ENCODE measurements around the gene KCNQ1OT1.

KCNQ1OT1 gene

DNA sequence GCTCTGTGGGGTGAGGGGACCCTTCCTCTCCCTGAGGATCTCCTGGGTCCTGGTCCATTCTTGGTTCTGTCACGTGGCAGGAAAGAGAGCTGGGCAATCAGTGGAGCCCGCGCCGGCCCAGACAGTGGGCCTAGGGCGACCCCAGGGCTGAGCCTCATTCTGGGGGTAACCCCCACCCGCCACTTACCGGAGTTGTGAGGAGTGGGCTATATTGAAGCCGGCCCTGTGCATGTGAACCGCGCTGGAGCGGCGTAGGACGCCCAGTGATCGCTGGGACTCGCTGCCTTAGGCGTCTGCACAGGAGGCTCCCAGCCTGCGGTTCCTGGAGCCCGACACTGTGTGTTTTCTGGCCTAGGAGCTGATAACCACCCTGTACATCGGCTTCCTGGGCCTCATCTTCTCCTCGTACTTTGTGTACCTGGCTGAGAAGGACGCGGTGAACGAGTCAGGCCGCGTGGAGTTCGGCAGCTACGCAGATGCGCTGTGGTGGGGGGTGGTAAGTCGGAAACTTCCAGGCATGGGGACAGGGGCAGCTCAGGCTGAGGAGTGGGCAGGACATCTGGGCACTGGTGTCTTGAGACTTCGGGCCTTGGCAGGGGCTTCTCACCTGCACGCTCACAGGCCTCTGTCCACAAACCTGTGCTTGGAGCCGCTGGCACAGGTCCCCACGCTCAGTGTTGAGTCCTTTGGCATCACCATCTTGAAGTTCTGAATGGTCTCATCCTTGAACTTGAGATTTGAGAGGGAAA lies 127.1 kb downstream of the KCNQ1OT1 start:
- no peak for ATAC-seq
- TF ChIP-seq, protein P1, sequence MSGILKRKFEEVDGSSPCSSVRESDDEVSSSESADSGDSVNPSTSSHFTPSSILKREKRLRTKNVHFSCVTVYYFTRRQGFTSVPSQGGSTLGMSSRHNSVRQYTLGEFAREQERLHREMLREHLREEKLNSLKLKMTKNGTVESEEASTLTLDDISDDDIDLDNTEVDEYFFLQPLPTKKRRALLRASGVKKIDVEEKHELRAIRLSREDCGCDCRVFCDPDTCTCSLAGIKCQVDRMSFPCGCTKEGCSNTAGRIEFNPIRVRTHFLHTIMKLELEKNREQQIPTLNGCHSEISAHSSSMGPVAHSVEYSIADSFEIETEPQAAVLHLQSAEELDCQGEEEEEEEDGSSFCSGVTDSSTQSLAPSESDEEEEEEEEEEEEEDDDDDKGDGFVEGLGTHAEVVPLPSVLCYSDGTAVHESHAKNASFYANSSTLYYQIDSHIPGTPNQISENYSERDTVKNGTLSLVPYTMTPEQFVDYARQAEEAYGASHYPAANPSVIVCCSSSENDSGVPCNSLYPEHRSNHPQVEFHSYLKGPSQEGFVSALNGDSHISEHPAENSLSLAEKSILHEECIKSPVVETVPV (CRISPR knock-in tag; IDR thresholded peaks at IDR 0.05) = no peak
- no peak for TF ChIP-seq TOX (CRISPR knock-in tag; IDR thresholded peaks at IDR 0.05; ENCODE audit: borderline replicate concordance)
- TF ChIP-seq ARNTL (CRISPR knock-in tag; IDR thresholded peaks at IDR 0.05; ENCODE audit: borderline replicate concordance, low read depth) = no peak
- TF ChIP-seq ZC3H10 (CRISPR knock-in tag; IDR thresholded peaks at IDR 0.05) = no peak
- TF ChIP-seq, protein P2, sequence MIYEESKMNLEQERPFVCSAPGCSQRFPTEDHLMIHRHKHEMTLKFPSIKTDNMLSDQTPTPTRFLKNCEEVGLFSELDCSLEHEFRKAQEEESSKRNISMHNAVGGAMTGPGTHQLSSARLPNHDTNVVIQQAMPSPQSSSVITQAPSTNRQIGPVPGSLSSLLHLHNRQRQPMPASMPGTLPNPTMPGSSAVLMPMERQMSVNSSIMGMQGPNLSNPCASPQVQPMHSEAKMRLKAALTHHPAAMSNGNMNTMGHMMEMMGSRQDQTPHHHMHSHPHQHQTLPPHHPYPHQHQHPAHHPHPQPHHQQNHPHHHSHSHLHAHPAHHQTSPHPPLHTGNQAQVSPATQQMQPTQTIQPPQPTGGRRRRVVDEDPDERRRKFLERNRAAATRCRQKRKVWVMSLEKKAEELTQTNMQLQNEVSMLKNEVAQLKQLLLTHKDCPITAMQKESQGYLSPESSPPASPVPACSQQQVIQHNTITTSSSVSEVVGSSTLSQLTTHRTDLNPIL (CRISPR knock-in tag; IDR thresholded peaks at IDR 0.05; ENCODE audit: low read depth) = no peak
- TF ChIP-seq ZFP3 (CRISPR knock-in tag; IDR thresholded peaks at IDR 0.05) = no peak
- TF ChIP-seq GLIS3 (CRISPR knock-in tag; IDR thresholded peaks at IDR 0.05) = no peak
- TF ChIP-seq CSDC2 (CRISPR knock-in tag; IDR thresholded peaks at IDR 0.05) = no peak
- no peak for TF ChIP-seq ISL1 (CRISPR knock-in tag; IDR thresholded peaks at IDR 0.05)
- no peak for TF ChIP-seq ZNF565 (CRISPR knock-in tag; conservative IDR thresholded peaks at IDR 0.05; ENCODE audit: low read depth)
- TF ChIP-seq BACH2 (CRISPR knock-in tag; IDR thresholded peaks at IDR 0.05; ENCODE audit: borderline replicate concordance) = no peak
- TF ChIP-seq SNAI2 (CRISPR knock-in tag; IDR thresholded peaks at IDR 0.05) = no peak
- no peak for TF ChIP-seq ZNF70 (CRISPR knock-in tag; IDR thresholded peaks at IDR 0.05)
- no peak for TF ChIP-seq PPARA (CRISPR knock-in tag; IDR thresholded peaks at IDR 0.05; ENCODE audit: borderline replicate concordance)
- TF ChIP-seq, protein P3, sequence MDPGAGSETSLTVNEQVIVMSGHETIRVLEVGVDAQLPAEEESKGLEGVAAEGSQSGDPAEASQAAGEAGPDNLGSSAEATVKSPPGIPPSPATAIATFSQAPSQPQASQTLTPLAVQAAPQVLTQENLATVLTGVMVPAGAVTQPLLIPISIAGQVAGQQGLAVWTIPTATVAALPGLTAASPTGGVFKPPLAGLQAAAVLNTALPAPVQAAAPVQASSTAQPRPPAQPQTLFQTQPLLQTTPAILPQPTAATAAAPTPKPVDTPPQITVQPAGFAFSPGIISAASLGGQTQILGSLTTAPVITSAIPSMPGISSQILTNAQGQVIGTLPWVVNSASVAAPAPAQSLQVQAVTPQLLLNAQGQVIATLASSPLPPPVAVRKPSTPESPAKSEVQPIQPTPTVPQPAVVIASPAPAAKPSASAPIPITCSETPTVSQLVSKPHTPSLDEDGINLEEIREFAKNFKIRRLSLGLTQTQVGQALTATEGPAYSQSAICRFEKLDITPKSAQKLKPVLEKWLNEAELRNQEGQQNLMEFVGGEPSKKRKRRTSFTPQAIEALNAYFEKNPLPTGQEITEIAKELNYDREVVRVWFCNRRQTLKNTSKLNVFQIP (CRISPR knock-in tag; IDR thresholded peaks at IDR 0.05; ENCODE audit: borderline replicate concordance, low read depth) = no peak
- TF ChIP-seq, protein P4, sequence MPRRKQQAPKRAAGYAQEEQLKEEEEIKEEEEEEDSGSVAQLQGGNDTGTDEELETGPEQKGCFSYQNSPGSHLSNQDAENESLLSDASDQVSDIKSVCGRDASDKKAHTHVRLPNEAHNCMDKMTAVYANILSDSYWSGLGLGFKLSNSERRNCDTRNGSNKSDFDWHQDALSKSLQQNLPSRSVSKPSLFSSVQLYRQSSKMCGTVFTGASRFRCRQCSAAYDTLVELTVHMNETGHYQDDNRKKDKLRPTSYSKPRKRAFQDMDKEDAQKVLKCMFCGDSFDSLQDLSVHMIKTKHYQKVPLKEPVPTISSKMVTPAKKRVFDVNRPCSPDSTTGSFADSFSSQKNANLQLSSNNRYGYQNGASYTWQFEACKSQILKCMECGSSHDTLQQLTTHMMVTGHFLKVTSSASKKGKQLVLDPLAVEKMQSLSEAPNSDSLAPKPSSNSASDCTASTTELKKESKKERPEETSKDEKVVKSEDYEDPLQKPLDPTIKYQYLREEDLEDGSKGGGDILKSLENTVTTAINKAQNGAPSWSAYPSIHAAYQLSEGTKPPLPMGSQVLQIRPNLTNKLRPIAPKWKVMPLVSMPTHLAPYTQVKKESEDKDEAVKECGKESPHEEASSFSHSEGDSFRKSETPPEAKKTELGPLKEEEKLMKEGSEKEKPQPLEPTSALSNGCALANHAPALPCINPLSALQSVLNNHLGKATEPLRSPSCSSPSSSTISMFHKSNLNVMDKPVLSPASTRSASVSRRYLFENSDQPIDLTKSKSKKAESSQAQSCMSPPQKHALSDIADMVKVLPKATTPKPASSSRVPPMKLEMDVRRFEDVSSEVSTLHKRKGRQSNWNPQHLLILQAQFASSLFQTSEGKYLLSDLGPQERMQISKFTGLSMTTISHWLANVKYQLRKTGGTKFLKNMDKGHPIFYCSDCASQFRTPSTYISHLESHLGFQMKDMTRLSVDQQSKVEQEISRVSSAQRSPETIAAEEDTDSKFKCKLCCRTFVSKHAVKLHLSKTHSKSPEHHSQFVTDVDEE (CRISPR knock-in tag; IDR thresholded peaks at IDR 0.05) = no peak
- TF ChIP-seq TCF4 (CRISPR knock-in tag; IDR thresholded peaks at IDR 0.05; ENCODE audit: borderline replicate concordance) = no peak
- TF ChIP-seq, protein P5, sequence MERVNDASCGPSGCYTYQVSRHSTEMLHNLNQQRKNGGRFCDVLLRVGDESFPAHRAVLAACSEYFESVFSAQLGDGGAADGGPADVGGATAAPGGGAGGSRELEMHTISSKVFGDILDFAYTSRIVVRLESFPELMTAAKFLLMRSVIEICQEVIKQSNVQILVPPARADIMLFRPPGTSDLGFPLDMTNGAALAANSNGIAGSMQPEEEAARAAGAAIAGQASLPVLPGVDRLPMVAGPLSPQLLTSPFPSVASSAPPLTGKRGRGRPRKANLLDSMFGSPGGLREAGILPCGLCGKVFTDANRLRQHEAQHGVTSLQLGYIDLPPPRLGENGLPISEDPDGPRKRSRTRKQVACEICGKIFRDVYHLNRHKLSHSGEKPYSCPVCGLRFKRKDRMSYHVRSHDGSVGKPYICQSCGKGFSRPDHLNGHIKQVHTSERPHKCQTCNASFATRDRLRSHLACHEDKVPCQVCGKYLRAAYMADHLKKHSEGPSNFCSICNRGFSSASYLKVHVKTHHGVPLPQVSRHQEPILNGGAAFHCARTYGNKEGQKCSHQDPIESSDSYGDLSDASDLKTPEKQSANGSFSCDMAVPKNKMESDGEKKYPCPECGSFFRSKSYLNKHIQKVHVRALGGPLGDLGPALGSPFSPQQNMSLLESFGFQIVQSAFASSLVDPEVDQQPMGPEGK (CRISPR knock-in tag; IDR thresholded peaks at IDR 0.05; ENCODE audit: borderline replicate concordance) = no peak
- TF ChIP-seq ZFP30 (CRISPR knock-in tag; IDR thresholded peaks at IDR 0.05) = no peak

DNA sequence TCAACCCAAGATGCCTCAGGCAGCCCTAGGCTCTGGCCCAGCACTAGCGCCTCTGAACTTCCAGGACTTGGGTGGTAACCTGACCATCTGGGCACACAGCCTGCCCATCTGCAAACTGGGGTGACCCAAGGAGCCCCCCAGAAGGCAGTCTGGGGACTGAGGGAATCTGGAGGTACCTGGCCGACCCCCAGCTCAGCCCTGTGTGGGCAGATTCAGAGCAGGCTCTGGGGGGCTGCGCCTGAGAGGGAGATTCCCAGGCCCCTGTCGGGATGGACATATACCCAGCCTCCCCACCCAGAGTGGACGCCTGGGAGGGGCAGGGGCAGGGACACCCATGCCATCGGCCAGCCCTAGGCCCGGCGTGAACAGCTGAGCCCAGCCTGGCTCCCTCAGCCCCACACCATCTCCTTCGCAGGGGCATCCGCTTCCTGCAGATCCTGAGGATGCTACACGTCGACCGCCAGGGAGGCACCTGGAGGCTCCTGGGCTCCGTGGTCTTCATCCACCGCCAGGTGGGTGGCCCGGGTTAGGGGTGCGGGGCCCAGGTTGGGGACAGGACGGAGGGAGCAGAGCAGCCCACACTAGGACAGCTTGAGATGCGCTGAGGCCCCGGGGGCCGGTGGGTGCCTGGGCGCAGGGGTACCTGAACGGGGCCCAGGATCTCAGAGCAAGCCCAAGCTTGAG lies 128.1 kb downstream of the KCNQ1OT1 start:
- TF ChIP-seq ZNF565 (CRISPR knock-in tag; conservative IDR thresholded peaks at IDR 0.05; ENCODE audit: low read depth) (no peak), ISL1 (CRISPR knock-in tag; IDR thresholded peaks at IDR 0.05) (no peak), ZNF8 (CRISPR knock-in tag; IDR thresholded peaks at IDR 0.05) (no peak), ZNF70 (CRISPR knock-in tag; IDR thresholded peaks at IDR 0.05) (no peak), SNAI2 (CRISPR knock-in tag; IDR thresholded peaks at IDR 0.05) (no peak), OSR1 (CRISPR knock-in tag; IDR thresholded peaks at IDR 0.05) (no peak), TOX (CRISPR knock-in tag; IDR thresholded peaks at IDR 0.05; ENCODE audit: borderline replicate concordance) (no peak), ZFP3 (CRISPR knock-in tag; IDR thresholded peaks at IDR 0.05) (no peak), ZC3H10 (CRISPR knock-in tag; IDR thresholded peaks at IDR 0.05) (no peak), TCF4 (CRISPR knock-in tag; IDR thresholded peaks at IDR 0.05; ENCODE audit: borderline replicate concordance) (no peak), ARNTL (CRISPR knock-in tag; IDR thresholded peaks at IDR 0.05; ENCODE audit: borderline replicate concordance, low read depth) (no peak), GLIS3 (CRISPR knock-in tag; IDR thresholded peaks at IDR 0.05) (no peak)
- TF ChIP-seq, protein P2 (CRISPR knock-in tag; IDR thresholded peaks at IDR 0.05; ENCODE audit: low read depth) = no peak
- TF ChIP-seq, protein P1 (CRISPR knock-in tag; IDR thresholded peaks at IDR 0.05) = no peak
- no peak for ATAC-seq
